WTC11 (cell line): ENCODE results near the gene OXGR1. TPM values are rescaled to one million over a fixed set of nuclear protein-coding genes. Genes with fewer than 3 reads are reported as not detected.

Experiments
- ATAC-seq: fragments of 200-7000 bp; cut with Tn5 transposase; 2 replicates; pipeline ENCODE4 v1.10.0; 2021; ENCODE audit warnings: mild to moderate bottlenecking, moderate library complexity
- CTCF ChIA-PET: fragments of 300-600 bp; sonication (Branson Sonifier 250); formaldehyde crosslinking; loops from one replicate; lab custom pipeline; 2021; ENCODE audit warnings: antibody characterized with exemption; lab: Charles Lee
- POLR2A ChIA-PET: fragments of 350-600 bp; sonication (Branson Sonifier 250); formaldehyde crosslinking; loops from one replicate; lab custom pipeline; 2021; ENCODE audit warnings: antibody characterized with exemption; lab: Charles Lee
- DNase-seq: peaks from one replicate; pipeline ENCODE4 v3.0.0; 2021; ENCODE audit warnings: low spot score
- H3K27ac Mint-ChIP-seq: 2 replicates; pipeline ENCODE4 v1.8.0; 2021; ENCODE audit warnings: mixed read lengths
- H3K27me3 Mint-ChIP-seq: 2 replicates; pipeline ENCODE4 v1.8.0; 2021; ENCODE audit warnings: low read depth, mild to moderate bottlenecking, moderate library complexity, mixed read lengths
- H3K36me3 Mint-ChIP-seq: 2 replicates; pipeline ENCODE4 v1.8.0; 2021; ENCODE audit warnings: mixed read lengths
- H3K4me1 Mint-ChIP-seq: 2 replicates; pipeline ENCODE4 v1.8.0; 2022; ENCODE audit warnings: mixed read lengths
- H3K4me3 Mint-ChIP-seq: 2 replicates; pipeline ENCODE4 v1.8.0; 2021; ENCODE audit warnings: mild to moderate bottlenecking, moderate library complexity, mixed read lengths
- H3K9me3 Mint-ChIP-seq: 2 replicates; pipeline ENCODE4 v1.8.0; 2021; ENCODE audit warnings: mixed read lengths
- FOXK1 ChIP-seq: sonication (generic); formaldehyde crosslinking; IDR thresholded peaks from 2 replicates; pipeline ENCODE4 v1.8.0; 2022; ENCODE audit warnings: mild to moderate bottlenecking, moderate library complexity, missing genetic modification reagents
- JUN ChIP-seq: sonication (generic); formaldehyde crosslinking; IDR thresholded peaks from 2 replicates; pipeline ENCODE4 v1.8.0; 2023; ENCODE audit warnings: mild to moderate bottlenecking, missing genetic modification reagents
- NR2C2 ChIP-seq: sonication (generic); formaldehyde crosslinking; IDR thresholded peaks from 2 replicates; pipeline ENCODE4 v1.8.0; 2022; ENCODE audit warnings: mild to moderate bottlenecking, missing genetic modification reagents
- SMAD3 ChIP-seq: sonication (generic); formaldehyde crosslinking; IDR thresholded peaks from 2 replicates; pipeline ENCODE4 v1.8.0; 2022; ENCODE audit warnings: missing genetic modification reagents, mild to moderate bottlenecking, borderline replicate concordance
- TCF7 ChIP-seq: sonication (generic); formaldehyde crosslinking; IDR thresholded peaks from 2 replicates; pipeline ENCODE4 v1.8.0; 2022; ENCODE audit warnings: mild to moderate bottlenecking, low read depth, missing genetic modification reagents, moderate library complexity
- ZBTB21 ChIP-seq: sonication (generic); formaldehyde crosslinking; IDR thresholded peaks from 2 replicates; pipeline ENCODE4 v1.8.1; 2023; ENCODE audit warnings: mild to moderate bottlenecking, missing genetic modification reagents, borderline replicate concordance
- total RNA-seq: library from RNA; stranded (reverse); gene quantifications from 3 replicates; pipeline ENCODE4 v1.2.3, GENCODE V29; 2021
- TF ChIP-seq, protein P1 (sequence below): fragments of 250-450 bp; sonication (Bioruptor Pico); IDR thresholded peaks from 2 replicates; pipeline ENCODE4 v1.9.0; 2021; ENCODE audit warnings: mild to moderate bottlenecking, borderline replicate concordance
- TF ChIP-seq, protein P2 (sequence below): fragments of 250-450 bp; sonication (Bioruptor Pico); IDR thresholded peaks from 2 replicates; pipeline ENCODE4 v1.8.0; 2021; ENCODE audit warnings: mild to moderate bottlenecking

Gene OXGR1
- total RNA-seq, 1 experiment from 2014 or later = 0.39 TPM

DNA sequence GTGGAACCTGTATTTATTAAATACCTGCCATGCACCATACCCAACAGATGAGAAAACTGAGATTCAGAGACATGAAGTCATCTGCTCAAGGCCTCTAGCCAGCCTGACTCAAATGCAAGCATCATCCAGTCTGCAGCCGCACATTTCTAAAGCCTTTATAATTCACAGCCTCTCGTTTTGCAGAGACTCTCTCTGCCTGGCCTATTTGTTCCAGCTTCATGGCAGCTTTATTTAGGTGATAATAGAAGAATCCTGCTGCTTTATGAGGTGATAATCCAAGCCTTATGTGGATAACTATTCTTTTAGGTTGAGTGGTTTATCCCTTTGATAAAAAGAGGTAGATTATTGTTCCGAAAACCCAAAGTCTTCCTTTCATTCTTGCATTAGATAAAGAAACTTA is 58.4 kb downstream of the OXGR1 start:
- no peaks in the 10 kb centered on the region; the same call in 1 of the 2 replicates for H3K4me1 Mint-ChIP-seq
- no peaks in the 10 kb centered on the region for H3K27me3 Mint-ChIP-seq
- TF ChIP-seq, protein P1, sequence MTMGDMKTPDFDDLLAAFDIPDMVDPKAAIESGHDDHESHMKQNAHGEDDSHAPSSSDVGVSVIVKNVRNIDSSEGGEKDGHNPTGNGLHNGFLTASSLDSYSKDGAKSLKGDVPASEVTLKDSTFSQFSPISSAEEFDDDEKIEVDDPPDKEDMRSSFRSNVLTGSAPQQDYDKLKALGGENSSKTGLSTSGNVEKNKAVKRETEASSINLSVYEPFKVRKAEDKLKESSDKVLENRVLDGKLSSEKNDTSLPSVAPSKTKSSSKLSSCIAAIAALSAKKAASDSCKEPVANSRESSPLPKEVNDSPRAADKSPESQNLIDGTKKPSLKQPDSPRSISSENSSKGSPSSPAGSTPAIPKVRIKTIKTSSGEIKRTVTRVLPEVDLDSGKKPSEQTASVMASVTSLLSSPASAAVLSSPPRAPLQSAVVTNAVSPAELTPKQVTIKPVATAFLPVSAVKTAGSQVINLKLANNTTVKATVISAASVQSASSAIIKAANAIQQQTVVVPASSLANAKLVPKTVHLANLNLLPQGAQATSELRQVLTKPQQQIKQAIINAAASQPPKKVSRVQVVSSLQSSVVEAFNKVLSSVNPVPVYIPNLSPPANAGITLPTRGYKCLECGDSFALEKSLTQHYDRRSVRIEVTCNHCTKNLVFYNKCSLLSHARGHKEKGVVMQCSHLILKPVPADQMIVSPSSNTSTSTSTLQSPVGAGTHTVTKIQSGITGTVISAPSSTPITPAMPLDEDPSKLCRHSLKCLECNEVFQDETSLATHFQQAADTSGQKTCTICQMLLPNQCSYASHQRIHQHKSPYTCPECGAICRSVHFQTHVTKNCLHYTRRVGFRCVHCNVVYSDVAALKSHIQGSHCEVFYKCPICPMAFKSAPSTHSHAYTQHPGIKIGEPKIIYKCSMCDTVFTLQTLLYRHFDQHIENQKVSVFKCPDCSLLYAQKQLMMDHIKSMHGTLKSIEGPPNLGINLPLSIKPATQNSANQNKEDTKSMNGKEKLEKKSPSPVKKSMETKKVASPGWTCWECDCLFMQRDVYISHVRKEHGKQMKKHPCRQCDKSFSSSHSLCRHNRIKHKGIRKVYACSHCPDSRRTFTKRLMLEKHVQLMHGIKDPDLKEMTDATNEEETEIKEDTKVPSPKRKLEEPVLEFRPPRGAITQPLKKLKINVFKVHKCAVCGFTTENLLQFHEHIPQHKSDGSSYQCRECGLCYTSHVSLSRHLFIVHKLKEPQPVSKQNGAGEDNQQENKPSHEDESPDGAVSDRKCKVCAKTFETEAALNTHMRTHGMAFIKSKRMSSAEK (CRISPR knock-in tag) = no peak
- TF ChIP-seq JUN (CRISPR knock-in tag) (no peak), SMAD3 (CRISPR knock-in tag) (no peak), ZBTB21 (CRISPR knock-in tag) (no peak), NR2C2 (CRISPR knock-in tag) (no peak), TCF7 (CRISPR knock-in tag) (no peak), FOXK1 (CRISPR knock-in tag) (no peak)
- TF ChIP-seq, protein P2, sequence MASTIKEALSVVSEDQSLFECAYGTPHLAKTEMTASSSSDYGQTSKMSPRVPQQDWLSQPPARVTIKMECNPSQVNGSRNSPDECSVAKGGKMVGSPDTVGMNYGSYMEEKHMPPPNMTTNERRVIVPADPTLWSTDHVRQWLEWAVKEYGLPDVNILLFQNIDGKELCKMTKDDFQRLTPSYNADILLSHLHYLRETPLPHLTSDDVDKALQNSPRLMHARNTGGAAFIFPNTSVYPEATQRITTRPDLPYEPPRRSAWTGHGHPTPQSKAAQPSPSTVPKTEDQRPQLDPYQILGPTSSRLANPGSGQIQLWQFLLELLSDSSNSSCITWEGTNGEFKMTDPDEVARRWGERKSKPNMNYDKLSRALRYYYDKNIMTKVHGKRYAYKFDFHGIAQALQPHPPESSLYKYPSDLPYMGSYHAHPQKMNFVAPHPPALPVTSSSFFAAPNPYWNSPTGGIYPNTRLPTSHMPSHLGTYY (CRISPR knock-in tag) = no peak
- H3K4me3 Mint-ChIP-seq = no peak overlapping the region
- no peak for DNase-seq
- no peak for ATAC-seq
- no peak overlapping the region for H3K27ac Mint-ChIP-seq
- H3K36me3 Mint-ChIP-seq = no peaks in the 10 kb centered on the region
- ChIA-PET CTCF (no interaction called here), POLR2A (no interaction called here)
- no peaks in the 10 kb centered on the region for H3K9me3 Mint-ChIP-seq

Other genes starting within 250 kb of the OXGR1 start
- 0.85 to 1.9 TPM (median 1.7 TPM) in 3 replicates for gene MBNL2, start 227.9 kb upstream of the OXGR1 start, total RNA-seq